ENCODE results near the gene CIDEB. TPM values are rescaled to one million over a fixed set of nuclear protein-coding genes. Genes with fewer than 3 reads are reported as not detected.

The CIDEB gene
- total and polyA plus RNA-seq, 2 of the 8 experiments (the other 6 are each of a cell fraction or from before 2014, with no cell fraction given): 0.11 TPM; not detected in 1

GRCh38 chr14:24325963-24326362, 18.2 kb upstream of the CIDEB start:
- Histone ChIP-seq H2BK15ac (ENCODE audit: low read length) (no peak overlapping the region), H2BK120ac (replicated peaks; ENCODE audit: low read depth, low read length) (no peak overlapping the region), H3K36me3 (ENCODE audit: control insufficient read depth in 2 of 4, insufficient read depth in 4 of 4, low read length in 3 of 4) (no peaks in the 10 kb centered on the region), H3K79me2 (ENCODE audit: control insufficient read depth in 1 of 2, insufficient read depth in 2 of 2, low read length in 2 of 2) (no peaks in the 10 kb centered on the region), H3K4me1 (replicated peaks in 1 of 4; ENCODE audit: control insufficient read depth in 3 of 4, insufficient read depth in 4 of 4, low read length in 3 of 4) (no peaks in the 10 kb centered on the region), H3K23ac (ENCODE audit: insufficient read length) (no peak overlapping the region), H4K5ac (ENCODE audit: insufficient read length, low read depth, low read length) (no peak overlapping the region), H3K27ac (ENCODE audit: low read depth, low read length) (no peak overlapping the region), H2BK12ac (ENCODE audit: low read depth, low read length) (no peak overlapping the region), H2BK20ac (ENCODE audit: low read length) (no peak overlapping the region), H2BK5ac (ENCODE audit: low read depth, low read length) (no peak overlapping the region), H3K79me1 (ENCODE audit: low read depth, low read length) (no peaks in the 10 kb centered on the region), H3K14ac (ENCODE audit: insufficient read length) (no peak overlapping the region), H3K27me3 (replicated peaks in 1 of 4; ENCODE audit: control insufficient read depth in 3 of 4, extremely low read depth in 1 of 4, insufficient read depth in 3 of 4, low read length in 3 of 4) (peaks cover 0 to 32% (median 11%) of the 10 kb centered on the region in 4 experiments; a peak in 5 of 7 replicates), H4K8ac (ENCODE audit: extremely low read depth, insufficient read depth, low read length) (no peak overlapping the region), H3K18ac (ENCODE audit: extremely low read depth, low read length) (no peak overlapping the region), H3K4ac (replicated peaks; ENCODE audit: insufficient read length, low read depth, low read length) (no peak overlapping the region), H2AFZ (ENCODE audit: low read length) (no peak overlapping the region), H2AK5ac (ENCODE audit: low read depth, low read length) (no peak overlapping the region), H3K9ac (replicated peaks in 1 of 4; ENCODE audit: extremely low read depth in 1 of 4, low read depth in 3 of 4, low read length in 3 of 4) (no peak overlapping the region), H3K23me2 (ENCODE audit: low read depth, low read length) (no peaks in the 10 kb centered on the region; the same call in 1 of the 2 replicates), H3K4me2 (ENCODE audit: insufficient read depth in 1 of 2, low read depth in 2 of 2, low read length in 2 of 2) (no peak overlapping the region), H3K56ac (replicated peaks; ENCODE audit: insufficient read length, low read depth, low read length) (no peak overlapping the region), H3K4me3 (ENCODE audit: extremely low read depth in 1 of 4, insufficient read depth in 2 of 4, low read depth in 3 of 4, low read length in 4 of 4) (no peak overlapping the region), H4K91ac (replicated peaks; ENCODE audit: insufficient read length, low read length) (no peak overlapping the region), H3K9me3 (ENCODE audit: insufficient read depth in 2 of 2, low read depth in 1 of 2, low read length in 1 of 2) (no peaks in the 10 kb centered on the region), H4K20me1 (replicated peaks in 1 of 2; ENCODE audit: control insufficient read depth in 1 of 2, insufficient read depth in 2 of 2, low read length in 2 of 2) (no peaks in the 10 kb centered on the region)
- ChIA-PET POLR2A (ENCODE audit: partially characterized antibody) (interaction anchor here (0.6 to 1.4 kb wide), 2 partner anchors 12 to 84 kb away, joined by 3 read pairs; partner anchors contain the start of gene TINF2), CTCF (ENCODE audit: partially characterized antibody) (interaction anchor here (1.2 to 27.8 kb wide), 4 partner anchors 11 to 102 kb away, joined by 3 to 664 read pairs (median 89); partner anchors contain the start of genes CBLN3, CIDEB, KHNYN and LTB4R)
- DNase-seq (ENCODE audit: low read depth in 1 of 2, low spot score in 2 of 2) (no peak), FAIRE-seq (no peak)
- WGBS, 2 experiments (ENCODE audit: extremely low coverage in 1 of 2, insufficient coverage in 1 of 2, insufficient read length in 1 of 2, insufficient replicate concordance in 2 of 2, low coverage in 1 of 2, low lambda C conversion rate in 2 of 2, missing lambda C conversion rate in 1 of 2): 87% methylated on average over 9 of the region's 9 CpGs; no CpG with 5 or more reads in 1 of the 2 experiments
- TF ChIP-seq EGR1 (IDR thresholded peaks at IDR 0.05; ENCODE audit: borderline replicate concordance, low read depth, low read length) (no peak), EZH2 (IDR thresholded peaks at IDR 0.05; ENCODE audit: low read depth, low read length, severe bottlenecking) (no peak), SIN3A (conservative IDR thresholded peaks at IDR 0.05 in 1 of 2, IDR thresholded peaks at IDR 0.05 in 1 of 2; ENCODE audit: low read depth in 1 of 2, low read length in 2 of 2) (no peak), SIX5 (IDR thresholded peaks at IDR 0.05; ENCODE audit: low read depth, low read length) (no peak), E2F6 (IDR thresholded peaks at IDR 0.05) (no peak), FOSL1 (IDR thresholded peaks at IDR 0.05; ENCODE audit: insufficient read depth, low read depth, low read length) (no peak), CBX8 (IDR thresholded peaks at IDR 0.05; ENCODE audit: borderline replicate concordance, low read depth, low read length) (no peak), YY1 (IDR thresholded peaks at IDR 0.05; ENCODE audit: low read depth, low read length) (no peak), TBP (IDR thresholded peaks at IDR 0.05; ENCODE audit: low read depth, low read length) (no peak), MAX (IDR thresholded peaks at IDR 0.05) (no peak), USF2 (IDR thresholded peaks at IDR 0.05; ENCODE audit: low read length) (no peak), MAFK (IDR thresholded peaks at IDR 0.05; ENCODE audit: low read depth, low read length) (no peak)
